ENCODE results near the gene ANAPC10.

ANAPC10 gene

DNA sequence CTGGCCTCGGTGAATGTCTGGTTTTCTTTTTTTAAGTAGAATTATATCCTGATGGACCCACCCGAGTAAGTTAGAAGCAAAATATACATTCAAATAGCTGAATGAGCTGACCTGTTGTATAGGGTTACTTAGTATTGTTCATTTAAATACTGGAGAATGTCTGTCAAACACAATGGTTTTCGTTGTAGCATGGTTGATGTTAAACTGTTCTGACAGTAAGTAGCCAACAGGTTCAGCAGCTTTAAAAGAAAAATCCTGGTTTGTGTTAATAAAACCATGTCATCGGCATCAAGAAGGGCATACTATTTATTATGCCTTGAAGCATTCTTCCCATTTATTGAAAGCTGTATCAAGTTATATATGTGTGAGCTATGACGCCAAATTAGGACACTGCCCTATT, 149.6 kb downstream of the ANAPC10 start:
- H3K4me1 Mint-ChIP-seq, result no peaks in the 10 kb centered on the region
- H3K36me3 Mint-ChIP-seq (ENCODE audit: low read depth), result peaks cover 5% of the 10 kb centered on the region
- H3K27ac Mint-ChIP-seq, result no peak overlapping the region
- no peak overlapping the region for H3K4me3 Mint-ChIP-seq
- no peak for TF ChIP-seq CTCF (IDR thresholded peaks at IDR 0.05; ENCODE audit: unreplicated experiment in 3 of 3)
- peaks cover 16% of the 10 kb centered on the region for H3K9me3 Mint-ChIP-seq
- no peaks in the 10 kb centered on the region for H3K27me3 Mint-ChIP-seq (ENCODE audit: low read depth)

GRCh38 chr4:144948009-144948408, 150.0 kb downstream of the ANAPC10 start:
- no peak overlapping the region for H3K27ac Mint-ChIP-seq

More at GRCh38 chr4:144948009-144948408, 150.0 kb downstream of the ANAPC10 start:
- Mint-ChIP-seq H3K4me1 (no peaks in the 10 kb centered on the region), H3K4me3 (no peak overlapping the region), H3K36me3 (ENCODE audit: low read depth) (peaks cover 5% of the 10 kb centered on the region), H3K9me3 (peaks cover 14% of the 10 kb centered on the region), H3K27me3 (ENCODE audit: low read depth) (no peaks in the 10 kb centered on the region)
- no peak for TF ChIP-seq CTCF (IDR thresholded peaks at IDR 0.05; ENCODE audit: unreplicated experiment in 3 of 3)
